ENCODE measurements around the gene DGKI.

- TF ChIP-seq CTCF (IDR thresholded peaks at IDR 0.05): no peak
- TF ChIP-seq POLR2A (IDR thresholded peaks at IDR 0.05): no peak
These were observed 356.9 kb downstream of the DGKI start for GRCh38 chr7:137489880-137490279.
